Inflammatory macrophage (primary cell): ENCODE results near the gene POU2F3.

Experiments
- DNase-seq, 2 donors: peaks; one replicate each; pipeline ENCODE4 v3.0.0-alpha.2; 2020 to 2022

Gene POU2F3

GRCh38 chr11:120344302-120345004, 104.5 kb downstream of the POU2F3 start:
- peak; percentile 71 to 76 for DNase-seq

DNA sequence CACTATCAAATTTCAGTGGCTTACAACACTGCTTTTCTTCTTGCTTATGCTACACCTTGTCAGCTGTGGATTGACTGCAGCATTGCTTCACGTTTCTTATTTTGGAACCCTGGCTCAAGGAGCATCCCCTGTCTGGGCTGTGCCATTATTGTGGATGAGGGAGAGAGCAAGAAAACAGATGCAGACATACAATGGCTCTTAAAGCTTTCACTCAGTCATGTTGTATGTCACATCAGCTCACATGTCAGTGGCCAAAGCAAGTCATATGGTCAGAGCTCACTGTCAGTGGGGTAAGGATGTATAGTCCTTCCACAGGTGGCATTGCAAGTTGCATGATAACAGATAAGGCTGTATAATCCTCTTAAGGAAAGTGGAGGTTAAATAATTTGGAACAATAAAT, 106.3 kb downstream of the POU2F3 start:
- DNase-seq, result no peak

- DNase-seq, result no peak
These were observed 110.7 kb downstream of the POU2F3 start for GRCh38 chr11:120350637-120351036.

DNA sequence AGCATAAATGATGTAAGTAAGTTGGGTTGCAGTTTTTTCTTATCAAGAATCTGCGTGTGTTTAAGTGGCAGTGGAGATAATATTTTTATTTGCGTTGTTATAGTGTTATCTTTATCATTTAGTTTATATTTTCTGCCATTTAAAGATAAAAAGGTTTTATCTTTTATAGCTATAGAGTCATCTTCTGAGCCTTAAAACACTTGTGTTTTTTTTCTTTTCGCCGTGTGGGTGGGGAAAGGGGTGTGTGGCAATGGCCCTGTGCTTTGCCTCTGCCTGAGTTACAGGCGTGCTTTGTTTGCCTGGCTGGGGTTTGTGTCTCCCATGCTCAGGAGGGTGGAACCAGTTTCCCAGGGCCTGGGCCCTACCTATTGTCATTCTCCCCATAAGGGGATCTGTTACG, 112.5 kb downstream of the POU2F3 start:
- no peak for DNase-seq

- DNase-seq, result no peak
These were observed 114.1 kb downstream of the POU2F3 start for GRCh38 chr11:120354068-120354467.

DNA sequence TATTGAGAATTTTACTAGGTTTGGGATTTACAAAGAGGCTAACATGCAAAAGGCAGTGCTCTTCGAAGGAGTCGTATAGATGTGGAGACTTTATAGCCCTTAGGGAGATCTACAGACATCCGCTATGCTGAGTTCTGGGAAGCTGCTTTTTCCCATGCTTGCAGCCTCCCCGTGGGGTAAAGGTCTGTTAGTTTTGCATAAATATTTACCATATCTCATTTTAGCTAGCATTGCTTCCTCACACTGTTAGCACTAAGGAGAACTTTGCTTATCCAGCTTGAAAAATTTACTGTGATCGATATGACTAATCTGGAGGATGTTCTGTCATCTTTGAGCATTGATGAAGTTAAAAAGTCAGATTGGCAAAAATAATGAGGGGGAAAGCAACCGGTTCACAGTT, 114.8 kb downstream of the POU2F3 start:
- DNase-seq, result no peak

GRCh38 chr11:120357620-120358019, 117.7 kb downstream of the POU2F3 start:
- DNase-seq, result no peak

GRCh38 chr11:120358729-120359128, 118.8 kb downstream of the POU2F3 start:
- no peak for DNase-seq

GRCh38 chr11:120363436-120363835, 123.5 kb downstream of the POU2F3 start:
- DNase-seq, result no peak

GRCh38 chr11:120365512-120365911, 125.6 kb downstream of the POU2F3 start:
- DNase-seq, result no peak
